ENCODE data around the gene MYBL2.

- TF ChIP-seq CTCF (IDR thresholded peaks at IDR 0.05) (no peak), POLR2A (IDR thresholded peaks at IDR 0.05) (no peak)
Measured at GRCh38 chr20:43662943-43663655, 3.8 kb upstream of the MYBL2 start.
